Measurements from ENCODE around the gene ASTN2. TPM values are rescaled to one million over a fixed set of nuclear protein-coding genes. Genes with fewer than 3 reads are reported as not detected.
A peak's percentile ranks its signal among the peaks of the same experiment; 100 is the strongest.

The ASTN2 gene
- total and polyA plus RNA-seq, 9 of the 15 experiments (the other 6 are each of a cell fraction or from before 2014, with no cell fraction given), result 0.56 to 3.5 (median 1.9) TPM

GRCh38 chr9:116464987-116465571 is 949.8 kb downstream of the ASTN2 start:
- Histone ChIP-seq H3K4me3 (no peak overlapping the region), H3K4me1 (replicated peaks in 1 of 2; ENCODE audit: control insufficient read depth in 2 of 2, insufficient read depth in 2 of 2, low read length in 2 of 2) (peaks cover 23 to 79% of the 10 kb centered on the region in 2 experiments), H3K79me2 (ENCODE audit: control insufficient read depth, insufficient read depth, low read length) (no peaks in the 10 kb centered on the region), H4K20me1 (replicated peaks; ENCODE audit: control insufficient read depth, insufficient read depth, low read length) (no peaks in the 10 kb centered on the region), H3K9me3 (replicated peaks; ENCODE audit: control insufficient read depth, insufficient read depth, low read depth, low read length) (no peaks in the 10 kb centered on the region), H3K27ac (ENCODE audit: extremely low read depth, low read depth, low read length) (peak overlapping the region; percentile 95), H2AFZ (ENCODE audit: low read depth, low read length) (peak overlapping the region; percentile 35), H3K9me1 (ENCODE audit: control insufficient read depth, insufficient read depth, low read length) (no peaks in the 10 kb centered on the region), H3K27me3 (ENCODE audit: control insufficient read depth in 2 of 2, insufficient read depth in 2 of 2, low read length in 2 of 2) (no peaks in the 10 kb centered on the region), H3K9ac (ENCODE audit: insufficient read depth in 1 of 2, low read depth in 2 of 2, low read length in 2 of 2) (peak overlapping the region; percentile 11 to 70; a peak in 3 of 4 replicates), H3K4me2 (ENCODE audit: insufficient read depth, low read length) (peak overlapping the region; percentile 76), H3K36me3 (ENCODE audit: control insufficient read depth, insufficient read depth, low read length) (no peaks in the 10 kb centered on the region)
- FAIRE-seq, result peak; percentile 97
- ATAC-seq, result peak; percentile 79
- in situ Hi-C loops (cut with MboI) (no loop called here), intact Hi-C loops (cut with micrococcal nuclease) (loop anchor here (1.0 to 2.0 kb wide), 2 partner anchors 28 to 74 kb away; no protein-coding TSS in a partner anchor)
- peak; percentile 65 to 97 (median 80) for DNase-seq (ENCODE audit: extremely low read depth in 1 of 4, low spot score in 3 of 4)
- CTCF ChIA-PET (ENCODE audit: low intra/inter-chr PET ratio), result no interaction called here
- no TSS peak for BruUV-seq (replicated peaks)
- 0% methylated on average over 12 of the region's 12 CpGs for WGBS (ENCODE audit: insufficient coverage, low coverage, missing lambda C conversion rate)
- POLR2A ChIA-PET, result interaction anchor here (1.0 to 1.9 kb wide), 7 partner anchors 14 to 166 kb away, joined by 3 to 6 read pairs (median 3); no protein-coding TSS in a partner anchor
- TF ChIP-seq TBL1XR1 (IDR thresholded peaks at IDR 0.05; ENCODE audit: low read length in 2 of 2), result peak; percentile 98 to 99
- peak; percentile 85 for TF ChIP-seq JUND (IDR thresholded peaks at IDR 0.05; ENCODE audit: borderline replicate concordance, low read depth, low read length)
- peak; percentile 79; the same call in 2 of the 3 replicates for TF ChIP-seq JUND (tag; IDR thresholded peaks at IDR 0.05; ENCODE audit: borderline replicate concordance, low read depth, low read length)
- TF ChIP-seq TCF7L2 (IDR thresholded peaks at IDR 0.05; ENCODE audit: low read depth, low read length), result no peak
- peak; percentile 84 for TF ChIP-seq ATF7 (IDR thresholded peaks at IDR 0.05)
- peak; percentile 30 to 53; a peak in 3 of 4 replicates for TF ChIP-seq NRF1 (conservative IDR thresholded peaks at IDR 0.05 in 1 of 2, IDR thresholded peaks at IDR 0.05 in 1 of 2)
- TF ChIP-seq ZMIZ1 (IDR thresholded peaks at IDR 0.05; ENCODE audit: low read depth in 2 of 2, low read length in 2 of 2), result peak in 1 of 2 experiments; percentile 98; a peak in 2 of 4 replicates
- no peak for TF ChIP-seq ATF2 (CRISPR knock-in tag; IDR thresholded peaks at IDR 0.05)
- peak in 1 of 2 experiments; percentile 19; a peak in 1 of 4 replicates for TF ChIP-seq MLLT1 (IDR thresholded peaks at IDR 0.05)
- TF ChIP-seq NFXL1 (CRISPR knock-in tag; IDR thresholded peaks at IDR 0.05), result peak; percentile 81; the same call in 1 of the 2 replicates
- peak; percentile 66; the same call in 1 of the 2 replicates for TF ChIP-seq ZNF444 (CRISPR knock-in tag; IDR thresholded peaks at IDR 0.05)
- no peak for TF ChIP-seq PPARD (CRISPR knock-in tag; IDR thresholded peaks at IDR 0.05)
- peak; percentile 58; the same call in 1 of the 2 replicates for TF ChIP-seq TCF15 (CRISPR knock-in tag; IDR thresholded peaks at IDR 0.05)
- peak; percentile 68 for TF ChIP-seq HNRNPLL (IDR thresholded peaks at IDR 0.05; ENCODE audit: low read depth, low read length, poor library complexity, severe bottlenecking)
- TF ChIP-seq FOXJ2 (tag; IDR thresholded peaks at IDR 0.05), result no peak

Measured in K562 (cell line).